ENCODE results near the gene AVP. TPM values are rescaled to one million over a fixed set of nuclear protein-coding genes. Genes with fewer than 3 reads are reported as not detected.

Gene AVP
- total and polyA plus RNA-seq, 11 donors, result not detected

- WGBS, 4 donors, result 91 to 96% (median 95%) methylated on average over 7 of the region's 7 CpGs
- Histone ChIP-seq H3K27me3 (no peaks in the 10 kb centered on the region), H3K4me3 (no peak overlapping the region), H3K36me3 (peaks cover 0 to 44% (median 19%) of the 10 kb centered on the region in 9 donors), H3K27ac (no peak overlapping the region), H3K9me3 (no peaks in the 10 kb centered on the region), H3K4me1 (peaks cover 0 to 8% (median 0%) of the 10 kb centered on the region in 12 donors)
- intact Hi-C loops (cut with DNase I), result loop anchor here in 3 of 10 donors (5.0 to 10.0 kb wide), 2 partner anchors 44 to 163 kb away; no protein-coding TSS in a partner anchor
- ATAC-seq, result no peak
- DNase-seq, result no peak
- TF ChIP-seq CTCF (IDR thresholded peaks at IDR 0.05) (no peak), POLR2A (IDR thresholded peaks at IDR 0.05) (no peak)
Measured at GRCh38 chr20:3111507-3111906, 27.0 kb upstream of the AVP start.

- WGBS, 4 donors, result 91 to 94% (median 91%) methylated on average over 21 to 23 of the region's 23 CpGs
- intact Hi-C loops (cut with DNase I), result loop anchor here in 4 of 10 donors (5.0 to 10.0 kb wide), 3 partner anchors 42 to 165 kb away; no protein-coding TSS in a partner anchor
- no peak for ATAC-seq
- Histone ChIP-seq H3K27me3 (no peaks in the 10 kb centered on the region), H3K4me3 (no peak overlapping the region), H3K36me3 (peaks cover 0 to 44% (median 19%) of the 10 kb centered on the region in 9 donors), H3K27ac (no peak overlapping the region), H3K4me1 (no peaks in the 10 kb centered on the region), H3K9me3 (no peaks in the 10 kb centered on the region)
- peak in 1 of 5 donors; percentile 41 for DNase-seq
- TF ChIP-seq POLR2A (IDR thresholded peaks at IDR 0.05), result no peak
Measured at GRCh38 chr20:3109350-3110302, 25.1 kb upstream of the AVP start.

GRCh38 chr20:3107464-3108025 lies 23.0 kb upstream of the AVP start:
- TF ChIP-seq POLR2A (IDR thresholded peaks at IDR 0.05) (no peak), CTCF (IDR thresholded peaks at IDR 0.05) (no peak)
- intact Hi-C loops (cut with DNase I), result loop anchor here in 1 of 10 donors (5.0 kb wide), 1 partner anchor 55 kb away; no protein-coding TSS in a partner anchor
- peaks cover 0 to 36% (median 19%) of the 10 kb centered on the region in 9 donors for H3K36me3 ChIP-seq

GRCh38 chr20:3106658-3107463 lies 22.3 kb upstream of the AVP start:
- no peak for ATAC-seq
- Histone ChIP-seq H3K4me1 (no peaks in the 10 kb centered on the region), H3K4me3 (no peak overlapping the region), H3K27me3 (no peaks in the 10 kb centered on the region), H3K9me3 (no peaks in the 10 kb centered on the region), H3K27ac (no peak overlapping the region), H3K36me3 (peaks cover 0 to 36% (median 19%) of the 10 kb centered on the region in 9 donors)
- TF ChIP-seq POLR2A (IDR thresholded peaks at IDR 0.05) (no peak), CTCF (IDR thresholded peaks at IDR 0.05) (no peak)
- peak in 1 of 5 donors; percentile 37 for DNase-seq
- intact Hi-C loops (cut with DNase I), result loop anchor here in 1 of 10 donors (5.0 kb wide), 1 partner anchor 55 kb away; no protein-coding TSS in a partner anchor
- 80 to 91% (median 84%) methylated on average over 12 to 14 of the region's 14 CpGs for WGBS, 4 donors

More at GRCh38 chr20:3107464-3108025, 23.0 kb upstream of the AVP start:
- Histone ChIP-seq H3K27me3 (no peaks in the 10 kb centered on the region), H3K27ac (no peak overlapping the region), H3K4me3 (no peak overlapping the region), H3K4me1 (no peaks in the 10 kb centered on the region), H3K9me3 (no peaks in the 10 kb centered on the region)
- ATAC-seq, result no peak
- peak in 1 of 5 donors; percentile 14 for DNase-seq
- 89 to 92% (median 91%) methylated on average over 9 to 12 of the region's 12 CpGs for WGBS, 4 donors
